ENCODE results near the gene BACH1. TPM values are rescaled to one million over a fixed set of nuclear protein-coding genes. Genes with fewer than 3 reads are reported as not detected.

The BACH1 gene
- total RNA-seq, 2 experiments from 2014 or later: 27.3 to 28.2 TPM

GRCh38 chr21:29305068-29305467 is 6.3 kb downstream of the BACH1 start:
- Mint-ChIP-seq H3K4me1 (ENCODE audit: low read depth) (peaks cover 69% of the 10 kb centered on the region), H3K36me3 (ENCODE audit: low read depth) (peaks cover 18% of the 10 kb centered on the region), H3K27me3 (no peaks in the 10 kb centered on the region), H3K9me3 (peaks cover 1% of the 10 kb centered on the region), H3K27ac (no peak overlapping the region), H3K4me3 (no peak overlapping the region)
- intact Hi-C loops (cut with micrococcal nuclease): no loop called here
- ChIA-PET POLR2A (interaction anchor here (0.8 kb wide), 1 partner anchor 13 kb away, joined by 3 read pairs; no protein-coding TSS in a partner anchor), CTCF (interaction anchor here (1.2 kb wide), 1 partner anchor 60 kb away, joined by 3 read pairs; no protein-coding TSS in a partner anchor)
- ATAC-seq (no peak), DNase-seq (no peak)
- TF ChIP-seq, protein P1, sequence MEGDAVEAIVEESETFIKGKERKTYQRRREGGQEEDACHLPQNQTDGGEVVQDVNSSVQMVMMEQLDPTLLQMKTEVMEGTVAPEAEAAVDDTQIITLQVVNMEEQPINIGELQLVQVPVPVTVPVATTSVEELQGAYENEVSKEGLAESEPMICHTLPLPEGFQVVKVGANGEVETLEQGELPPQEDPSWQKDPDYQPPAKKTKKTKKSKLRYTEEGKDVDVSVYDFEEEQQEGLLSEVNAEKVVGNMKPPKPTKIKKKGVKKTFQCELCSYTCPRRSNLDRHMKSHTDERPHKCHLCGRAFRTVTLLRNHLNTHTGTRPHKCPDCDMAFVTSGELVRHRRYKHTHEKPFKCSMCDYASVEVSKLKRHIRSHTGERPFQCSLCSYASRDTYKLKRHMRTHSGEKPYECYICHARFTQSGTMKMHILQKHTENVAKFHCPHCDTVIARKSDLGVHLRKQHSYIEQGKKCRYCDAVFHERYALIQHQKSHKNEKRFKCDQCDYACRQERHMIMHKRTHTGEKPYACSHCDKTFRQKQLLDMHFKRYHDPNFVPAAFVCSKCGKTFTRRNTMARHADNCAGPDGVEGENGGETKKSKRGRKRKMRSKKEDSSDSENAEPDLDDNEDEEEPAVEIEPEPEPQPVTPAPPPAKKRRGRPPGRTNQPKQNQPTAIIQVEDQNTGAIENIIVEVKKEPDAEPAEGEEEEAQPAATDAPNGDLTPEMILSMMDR (IDR thresholded peaks at IDR 0.05): no peak

DNA sequence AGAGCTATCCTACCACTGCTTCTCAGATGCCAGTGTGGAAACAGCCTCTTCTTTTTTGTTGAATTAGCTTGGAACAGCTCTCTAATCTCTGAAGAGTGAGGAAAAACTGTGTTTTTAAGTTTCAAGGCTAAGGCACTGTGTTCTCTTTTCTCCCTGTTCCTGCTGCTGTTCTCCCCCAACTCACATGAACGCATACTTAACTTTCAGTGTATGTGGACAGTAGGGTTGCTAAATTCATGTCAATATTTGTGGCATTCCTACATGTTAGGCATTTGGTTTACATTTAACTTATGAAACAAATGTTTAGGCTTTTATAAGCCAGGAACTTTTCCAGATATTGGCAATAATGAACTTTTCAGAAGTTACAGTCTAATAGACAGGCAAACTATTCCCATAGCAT is 6.8 kb downstream of the BACH1 start:
- H3K9me3 Mint-ChIP-seq: peaks cover 1% of the 10 kb centered on the region
- H3K27ac Mint-ChIP-seq: peak overlapping the region; percentile 57
- POLR2A ChIA-PET: no interaction called here
- H3K4me3 Mint-ChIP-seq: no peak overlapping the region
- peaks cover 17% of the 10 kb centered on the region for H3K36me3 Mint-ChIP-seq (ENCODE audit: low read depth)
- CTCF ChIA-PET: interaction anchor here (1.2 kb wide), 1 partner anchor 59 kb away, joined by 3 read pairs; no protein-coding TSS in a partner anchor
- intact Hi-C loops (cut with micrococcal nuclease): no loop called here
- H3K4me1 Mint-ChIP-seq (ENCODE audit: low read depth): peaks cover 68% of the 10 kb centered on the region
- DNase-seq: no peak
- ATAC-seq: no peak
- TF ChIP-seq, protein P1 (IDR thresholded peaks at IDR 0.05): no peak
- H3K27me3 Mint-ChIP-seq: no peaks in the 10 kb centered on the region

GRCh38 chr21:29306920-29307319 is 8.2 kb downstream of the BACH1 start:
- H3K4me3 Mint-ChIP-seq: no peak overlapping the region
- ATAC-seq (no peak), DNase-seq (no peak)
- H3K36me3 Mint-ChIP-seq (ENCODE audit: low read depth): peaks cover 17% of the 10 kb centered on the region
- intact Hi-C loops (cut with micrococcal nuclease): no loop called here
- H3K4me1 Mint-ChIP-seq (ENCODE audit: low read depth): peaks cover 64% of the 10 kb centered on the region
- no peak overlapping the region for H3K27ac Mint-ChIP-seq
- POLR2A ChIA-PET: no interaction called here
- peaks cover 1% of the 10 kb centered on the region for H3K9me3 Mint-ChIP-seq
- no peaks in the 10 kb centered on the region for H3K27me3 Mint-ChIP-seq
- CTCF ChIA-PET: interaction anchor here (1.1 kb wide), 1 partner anchor 11 kb away, joined by 3 read pairs; no protein-coding TSS in a partner anchor
- TF ChIP-seq, protein P1 (IDR thresholded peaks at IDR 0.05): no peak

DNA sequence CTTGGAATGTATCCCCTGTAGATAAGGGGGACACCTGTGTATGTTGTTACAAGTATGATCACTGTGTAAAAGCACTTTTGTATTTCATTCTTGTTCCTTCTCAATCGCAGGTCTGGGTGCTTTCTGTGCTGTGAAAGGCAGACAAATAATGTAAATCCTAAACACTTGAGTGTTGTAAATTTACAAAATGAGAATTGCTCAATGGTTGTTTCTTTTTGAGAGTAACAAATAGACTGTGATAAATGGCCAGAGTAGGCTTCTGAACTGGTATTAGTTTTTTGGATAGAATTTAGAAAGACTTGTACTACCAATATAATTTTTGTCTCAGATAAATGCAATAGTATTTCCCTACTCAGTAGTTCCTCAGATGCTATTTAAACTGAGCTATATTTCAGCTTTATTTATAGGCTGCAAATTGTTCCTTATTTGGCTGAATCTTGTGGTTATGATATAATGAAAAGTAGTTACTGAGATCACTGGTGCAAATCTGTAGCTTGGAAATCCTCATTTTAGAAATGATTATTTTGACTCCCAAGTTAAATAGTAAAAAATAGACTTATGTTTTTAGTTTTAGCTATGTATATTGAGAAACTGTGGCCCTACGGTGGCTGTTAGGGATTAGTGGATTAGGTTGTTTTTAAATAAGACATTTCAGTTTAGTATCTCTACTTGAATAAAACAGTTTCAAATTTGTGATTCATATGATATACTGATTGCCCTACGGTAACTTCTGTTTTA is 9.2 kb downstream of the BACH1 start:
- Mint-ChIP-seq H3K4me1 (ENCODE audit: low read depth) (peaks cover 61% of the 10 kb centered on the region), H3K36me3 (ENCODE audit: low read depth) (peaks cover 21% of the 10 kb centered on the region), H3K27ac (no peak overlapping the region), H3K9me3 (peaks cover 1% of the 10 kb centered on the region), H3K27me3 (no peaks in the 10 kb centered on the region), H3K4me3 (no peak overlapping the region)
- POLR2A ChIA-PET: no interaction called here
- ATAC-seq: no peak
- no peak for DNase-seq
- intact Hi-C loops (cut with micrococcal nuclease): no loop called here
- CTCF ChIA-PET: interaction anchor here (0.9 to 1.1 kb wide), 2 partner anchors 10 to 68 kb away, joined by 3 read pairs; no protein-coding TSS in a partner anchor
- TF ChIP-seq, protein P1 (IDR thresholded peaks at IDR 0.05): no peak

GRCh38 chr21:29308456-29308783 is 9.7 kb downstream of the BACH1 start:
- DNase-seq (no peak), ATAC-seq (no peak)
- no peaks in the 10 kb centered on the region for H3K27me3 Mint-ChIP-seq
- ChIA-PET POLR2A (no interaction called here), CTCF (interaction anchor here (0.9 kb wide), 1 partner anchor 68 kb away, joined by 3 read pairs; no protein-coding TSS in a partner anchor)
- no peak overlapping the region for H3K27ac Mint-ChIP-seq
- peaks cover 61% of the 10 kb centered on the region for H3K4me1 Mint-ChIP-seq (ENCODE audit: low read depth)
- intact Hi-C loops (cut with micrococcal nuclease): no loop called here
- H3K4me3 Mint-ChIP-seq: no peak overlapping the region
- peaks cover 1% of the 10 kb centered on the region for H3K9me3 Mint-ChIP-seq
- peaks cover 23% of the 10 kb centered on the region for H3K36me3 Mint-ChIP-seq (ENCODE audit: low read depth)
- TF ChIP-seq, protein P1 (IDR thresholded peaks at IDR 0.05): no peak
